Muscle layer of colon (tissue), 2 donors: ENCODE data around the gene MAPK13.

ENCODE experiments used
- H3K27ac ChIP-seq: one replicate; pipeline ENCODE4 v1.7.0; 2013; ENCODE audit warnings: low read depth, mild to moderate bottlenecking, low read length, moderate library complexity
- H3K27me3 ChIP-seq, 2 donors: one replicate each; pipeline ENCODE4 v1.7.0; 2013; ENCODE audit warnings: low read length in 2 of 2, mild to moderate bottlenecking in 2 of 2; ENCODE audit not compliant: insufficient read depth in 2 of 2, control insufficient read depth in 1 of 2
- H3K36me3 ChIP-seq: one replicate; pipeline ENCODE4 v1.7.0; 2013; ENCODE audit warnings: mild to moderate bottlenecking, low read length; ENCODE audit not compliant: insufficient read depth
- H3K4me1 ChIP-seq: one replicate; pipeline ENCODE4 v1.7.0; 2013; ENCODE audit warnings: mild to moderate bottlenecking, low read length; ENCODE audit not compliant: insufficient read depth
- H3K4me3 ChIP-seq, 2 donors: one replicate each; pipeline ENCODE4 v1.7.0; 2013; ENCODE audit warnings: low read length in 2 of 2, low read depth in 1 of 2, mild to moderate bottlenecking in 1 of 2, moderate library complexity in 1 of 2
- H3K9ac ChIP-seq: one replicate; pipeline ENCODE4 v1.7.0; 2013; ENCODE audit warnings: low read length
- H3K9me3 ChIP-seq: one replicate; pipeline ENCODE4 v1.7.0; 2013; ENCODE audit warnings: mild to moderate bottlenecking, low read length
- donor health status: abdominal sarcoma.
- donor health status: Adenocarcinoma of cecum.

The MAPK13 gene

GRCh38 chr6:36130667-36131510 is 576 bp downstream of the MAPK13 start:
- Histone ChIP-seq H3K27ac (no peak overlapping the region), H3K4me1 (peaks cover 18% of the 10 kb centered on the region), H3K27me3 (peaks cover 3 to 16% of the 10 kb centered on the region in 2 donors), H3K9me3 (no peaks in the 10 kb centered on the region), H3K4me3 (peak overlapping the region; percentile 27 to 47), H3K36me3 (no peaks in the 10 kb centered on the region), H3K9ac (no peak overlapping the region)

- Histone ChIP-seq H3K4me1 (peaks cover 18% of the 10 kb centered on the region), H3K27ac (no peak overlapping the region), H3K36me3 (no peaks in the 10 kb centered on the region), H3K4me3 (peak overlapping the region in 1 of 2 donors; percentile 47), H3K27me3 (peaks cover 3 to 12% of the 10 kb centered on the region in 2 donors), H3K9ac (no peak overlapping the region), H3K9me3 (no peaks in the 10 kb centered on the region)
These were observed 1.4 kb downstream of the MAPK13 start for GRCh38 chr6:36131511-36132245.

GRCh38 chr6:36132246-36132895 is 2.1 kb downstream of the MAPK13 start:
- Histone ChIP-seq H3K4me1 (peaks cover 18% of the 10 kb centered on the region), H3K27me3 (peaks cover 3 to 12% of the 10 kb centered on the region in 2 donors), H3K9me3 (no peaks in the 10 kb centered on the region), H3K4me3 (peak overlapping the region in 1 of 2 donors; percentile 47), H3K9ac (no peak overlapping the region), H3K27ac (no peak overlapping the region), H3K36me3 (no peaks in the 10 kb centered on the region)

GRCh38 chr6:36133148-36133547 is 2.8 kb downstream of the MAPK13 start:
- Histone ChIP-seq H3K4me1 (peaks cover 18% of the 10 kb centered on the region), H3K36me3 (no peaks in the 10 kb centered on the region), H3K27ac (no peak overlapping the region), H3K27me3 (peaks cover 2 to 12% of the 10 kb centered on the region in 2 donors), H3K4me3 (no peak overlapping the region), H3K9me3 (no peaks in the 10 kb centered on the region), H3K9ac (no peak overlapping the region)

- no peaks in the 10 kb centered on the region for H3K36me3 ChIP-seq
- no peaks in the 10 kb centered on the region for H3K9me3 ChIP-seq
- H3K4me3 ChIP-seq = no peak overlapping the region
- H3K4me1 ChIP-seq = peaks cover 18% of the 10 kb centered on the region
- H3K27me3 ChIP-seq = peaks cover 0 to 12% of the 10 kb centered on the region in 2 donors
- H3K27ac ChIP-seq = no peak overlapping the region
- H3K9ac ChIP-seq = no peak overlapping the region
These were observed 3.6 kb downstream of the MAPK13 start for GRCh38 chr6:36133912-36134311.

- peaks cover 0 to 8% of the 10 kb centered on the region in 2 donors for H3K27me3 ChIP-seq
- H3K9ac ChIP-seq = no peak overlapping the region
- H3K27ac ChIP-seq = no peak overlapping the region
- peaks cover 18% of the 10 kb centered on the region for H3K4me1 ChIP-seq
- no peaks in the 10 kb centered on the region for H3K9me3 ChIP-seq
- H3K4me3 ChIP-seq = no peak overlapping the region
- H3K36me3 ChIP-seq = no peaks in the 10 kb centered on the region
These were observed 4.9 kb downstream of the MAPK13 start for GRCh38 chr6:36135053-36135731.

- Histone ChIP-seq H3K4me1 (peaks cover 14% of the 10 kb centered on the region), H3K36me3 (no peaks in the 10 kb centered on the region), H3K4me3 (no peak overlapping the region), H3K9ac (no peak overlapping the region), H3K9me3 (no peaks in the 10 kb centered on the region), H3K27me3 (peaks cover 0 to 4% of the 10 kb centered on the region in 2 donors), H3K27ac (no peak overlapping the region)
These were observed 5.7 kb downstream of the MAPK13 start for GRCh38 chr6:36136034-36136433.

- Histone ChIP-seq H3K27ac (no peak overlapping the region), H3K36me3 (no peaks in the 10 kb centered on the region), H3K4me3 (no peak overlapping the region), H3K9me3 (no peaks in the 10 kb centered on the region), H3K4me1 (peaks cover 9% of the 10 kb centered on the region), H3K27me3 (no peaks in the 10 kb centered on the region), H3K9ac (no peak overlapping the region)
These were observed 6.2 kb downstream of the MAPK13 start for GRCh38 chr6:36136551-36136950.

- no peaks in the 10 kb centered on the region for H3K36me3 ChIP-seq
These were observed 8.4 kb downstream of the MAPK13 start for GRCh38 chr6:36138667-36139066.

GRCh38 chr6:36139431-36139830 is 9.1 kb downstream of the MAPK13 start:
- no peak overlapping the region for H3K9ac ChIP-seq
- H3K4me1 ChIP-seq = no peaks in the 10 kb centered on the region
- H3K27me3 ChIP-seq = no peaks in the 10 kb centered on the region
- H3K36me3 ChIP-seq = no peaks in the 10 kb centered on the region
- H3K4me3 ChIP-seq = no peak overlapping the region
- H3K27ac ChIP-seq = no peak overlapping the region
- H3K9me3 ChIP-seq = no peaks in the 10 kb centered on the region

More at GRCh38 chr6:36138667-36139066, 8.4 kb downstream of the MAPK13 start:
- no peaks in the 10 kb centered on the region for H3K27me3 ChIP-seq
- H3K4me3 ChIP-seq = no peak overlapping the region
- H3K9ac ChIP-seq = no peak overlapping the region
- no peak overlapping the region for H3K27ac ChIP-seq
- no peaks in the 10 kb centered on the region for H3K4me1 ChIP-seq
- H3K9me3 ChIP-seq = no peaks in the 10 kb centered on the region
